GM13977 (cell line): ENCODE results near the gene FOCAD.

ENCODE experiments used
- DNase-seq: peaks from one replicate; pipeline ENCODE4 v3.0.0; 2012; ENCODE audit warnings: low spot score
- CTCF ChIP-seq: IDR thresholded peaks from 2 replicates; pipeline ENCODE4 v1.5.1; 2012; ENCODE audit warnings: mild to moderate bottlenecking, control low read depth; ENCODE audit not compliant: insufficient read depth; ENCODE audit errors: extremely low read depth, missing control alignments
- in situ Hi-C: fragments of 300-500 bp; cut with MboI; formaldehyde crosslinking; loops from one replicate; pipeline ENCODE4 v1.12.0; 2022; ENCODE audit warnings: low sequenced_read_pairs, low pct_unique_long_range_greater_than_20kb, mixed read lengths, inconsistent platforms; ENCODE audit not compliant: unreplicated experiment

Gene FOCAD

GRCh38 chr9:21043841-21044240, 359.8 kb downstream of the FOCAD start:
- no peak for TF ChIP-seq CTCF
- no peak for DNase-seq
- in situ Hi-C loops, result no loop called here
